ENCODE results near the gene IFNG-AS1.

Gene IFNG-AS1

GRCh38 chr12:67996347-67996746, 7.1 kb downstream of the IFNG-AS1 start:
- DNase-seq: no peak

- no peak for DNase-seq
These were observed 9.1 kb downstream of the IFNG-AS1 start for GRCh38 chr12:67998379-67998778.

DNA sequence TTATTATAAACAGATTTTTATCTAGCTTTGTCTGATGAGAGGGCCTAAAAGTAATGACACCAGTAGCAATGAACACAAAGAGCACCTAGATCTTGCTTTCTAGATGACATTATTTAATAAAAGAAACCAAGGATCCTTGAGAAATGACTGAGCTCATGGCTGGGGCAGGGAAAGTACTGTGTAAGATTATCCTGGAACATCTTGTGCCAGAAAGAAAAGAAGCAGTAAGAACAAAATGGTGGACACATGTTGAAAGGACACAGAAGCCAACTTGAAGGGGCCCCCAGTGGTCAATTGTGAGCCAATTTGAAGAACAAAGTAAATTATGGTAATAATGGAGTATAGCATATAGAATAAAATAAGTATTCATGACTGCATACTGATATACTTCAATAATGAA, 10.0 kb downstream of the IFNG-AS1 start:
- no peak for DNase-seq

DNA sequence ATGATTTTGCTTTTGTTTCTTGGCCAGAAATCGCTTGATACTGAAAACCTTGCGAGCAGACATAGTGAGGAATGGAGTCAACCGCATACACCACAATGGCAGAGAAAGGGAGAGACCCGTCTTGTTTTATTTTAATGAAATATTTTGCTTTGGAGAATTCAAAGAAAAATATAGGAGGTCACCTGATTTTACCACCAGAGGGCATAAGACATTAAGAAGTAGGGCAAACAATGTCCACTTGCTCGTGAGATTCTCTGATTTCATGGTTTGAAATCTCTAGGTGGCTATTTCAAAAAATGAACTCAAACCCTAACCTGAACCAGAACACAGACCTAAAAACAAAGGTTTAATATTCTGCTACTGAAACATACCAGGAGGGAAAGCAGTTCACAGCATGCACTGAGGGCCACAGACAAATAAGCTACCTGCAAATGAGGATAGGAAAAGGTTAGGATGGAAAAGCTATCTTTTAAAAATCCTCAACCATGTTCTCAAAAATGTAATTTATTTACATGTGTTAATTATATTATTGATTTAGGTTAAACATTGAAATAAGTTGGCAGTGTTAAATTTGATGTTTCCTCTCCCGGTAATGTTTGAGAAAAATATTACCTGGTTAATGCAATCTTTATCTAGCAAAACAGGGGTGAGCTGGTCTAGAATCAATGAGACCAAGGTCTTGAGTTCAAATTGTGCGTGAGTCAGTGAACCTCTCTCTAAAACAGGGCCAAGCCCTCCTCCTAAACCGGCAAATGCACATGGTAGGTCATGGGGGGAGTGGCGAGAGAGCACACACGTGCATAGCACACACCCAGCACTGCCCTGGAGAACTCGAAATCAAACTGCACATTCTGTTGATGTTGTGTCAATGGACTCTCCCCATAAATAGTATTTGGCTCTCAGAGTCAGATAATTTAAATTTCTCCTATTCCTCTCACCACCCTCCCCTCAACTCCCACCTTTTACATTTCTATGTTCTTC, 12.5 kb downstream of the IFNG-AS1 start:
- peak; percentile 28 for DNase-seq

- no peak for DNase-seq
These were observed 14.5 kb downstream of the IFNG-AS1 start for GRCh38 chr12:68003777-68004176.

DNA sequence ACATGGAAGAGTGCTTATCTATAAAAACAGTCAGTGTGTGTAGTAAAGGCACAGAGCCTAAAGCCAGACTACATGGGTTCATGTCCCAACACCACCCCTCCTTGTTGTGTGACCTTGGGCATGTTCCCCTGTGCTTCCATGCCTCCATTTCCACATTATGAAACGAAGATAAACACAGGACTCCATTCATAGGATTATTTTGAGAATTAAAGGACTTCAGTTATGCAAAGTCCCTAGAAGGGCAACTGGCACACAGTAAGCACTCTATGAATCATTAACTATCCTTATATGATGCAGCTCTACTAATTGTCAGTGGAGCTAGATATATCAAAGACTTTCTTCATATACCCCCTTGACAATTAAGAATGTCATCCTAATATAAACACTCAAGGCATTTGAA, 17.8 kb downstream of the IFNG-AS1 start:
- no peak for DNase-seq

DNA sequence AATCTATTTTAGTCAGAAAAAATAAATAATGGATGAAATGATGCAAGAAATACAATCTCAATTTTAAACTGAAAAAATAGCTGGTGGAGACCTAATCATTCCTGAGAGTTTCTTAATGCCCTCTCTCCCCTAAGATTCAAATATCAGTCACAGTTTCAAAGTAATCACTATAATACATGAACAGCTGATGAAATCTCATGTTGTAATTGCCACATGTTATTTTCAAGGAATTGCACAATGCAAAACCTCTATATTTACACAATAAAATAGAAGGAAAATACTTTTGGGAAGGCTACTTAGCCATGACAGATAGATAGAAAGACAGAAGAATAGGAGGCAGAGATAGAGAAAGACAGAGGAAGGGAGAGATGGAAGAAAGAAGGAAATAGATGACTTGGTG, 18.2 kb downstream of the IFNG-AS1 start:
- DNase-seq: no peak

DNA sequence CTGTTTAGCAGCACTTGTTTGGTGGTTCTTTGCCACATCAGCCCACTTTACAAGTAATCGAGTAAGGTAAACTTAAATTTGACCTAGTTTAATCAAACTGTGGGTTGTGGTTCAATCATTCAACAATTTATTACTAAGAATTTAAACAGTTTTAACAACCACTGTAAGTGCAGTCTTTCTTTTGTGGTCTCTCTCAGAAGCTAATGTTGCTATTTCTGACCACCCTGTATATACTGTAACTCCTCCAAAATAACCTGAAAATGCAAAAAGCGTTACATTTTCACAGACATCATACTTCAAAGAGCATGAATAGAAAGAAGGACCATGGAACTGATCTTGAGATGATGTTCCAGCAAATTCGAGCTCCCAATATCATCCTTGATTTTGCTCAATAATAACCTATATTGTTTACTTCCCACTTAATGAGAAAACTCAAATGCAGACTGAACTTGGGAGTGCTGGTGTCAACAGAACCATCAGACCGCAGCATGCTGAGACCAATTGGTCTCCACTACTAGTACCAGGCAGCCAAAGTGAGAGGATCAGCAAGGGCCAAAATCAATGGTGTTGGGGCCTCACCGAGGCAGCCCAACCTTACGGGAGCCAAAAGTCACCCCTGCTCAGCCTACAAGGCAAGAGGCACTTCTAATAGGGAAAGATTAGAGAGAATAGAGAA, 22.1 kb downstream of the IFNG-AS1 start:
- no peak for DNase-seq

DNA sequence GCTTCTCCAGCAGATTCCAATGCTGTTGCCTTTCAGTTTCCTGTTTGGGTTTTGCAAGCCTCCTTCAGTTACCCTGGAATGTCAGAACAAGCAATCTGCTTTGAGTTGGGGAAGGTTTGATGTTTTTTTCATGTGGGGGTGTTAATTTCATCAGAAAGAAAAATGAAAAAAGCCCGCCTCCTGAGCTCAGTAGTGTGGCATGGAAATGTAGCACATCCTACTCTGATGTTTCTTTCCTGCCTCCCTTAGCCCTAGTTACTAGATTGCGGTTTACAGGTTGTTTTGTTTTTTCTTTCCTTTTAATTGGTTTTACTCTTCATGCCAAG, 22.6 kb downstream of the IFNG-AS1 start:
- DNase-seq: no peak

GRCh38 chr12:68012712-68013111, 23.5 kb downstream of the IFNG-AS1 start:
- no peak for DNase-seq

GRCh38 chr12:68013181-68013580, 23.9 kb downstream of the IFNG-AS1 start:
- no peak for DNase-seq

- no peak for DNase-seq
These were observed 26.9 kb downstream of the IFNG-AS1 start for GRCh38 chr12:68016136-68016535.

GRCh38 chr12:68018315-68018714, 29.1 kb downstream of the IFNG-AS1 start:
- no peak for DNase-seq

- no peak for DNase-seq
These were observed 30.8 kb downstream of the IFNG-AS1 start for GRCh38 chr12:68020049-68020448.

DNA sequence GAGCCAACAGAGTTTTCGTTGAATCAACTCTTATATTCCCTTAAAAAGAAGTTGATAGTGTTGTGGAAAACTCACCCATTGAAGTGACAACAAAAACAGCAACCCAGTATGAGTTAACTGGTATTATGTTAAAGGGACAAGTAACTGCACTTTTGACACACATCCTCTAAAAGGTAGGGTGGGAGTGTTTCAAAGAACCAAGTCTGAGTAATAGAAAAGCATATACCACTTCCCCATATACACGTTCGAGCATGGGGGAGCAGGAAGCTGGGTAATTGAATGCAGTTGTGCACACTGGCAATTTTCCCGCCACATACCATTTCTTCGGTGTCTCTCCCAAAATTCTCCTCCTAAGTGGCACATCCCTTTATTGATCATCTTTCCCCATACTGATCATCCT, 31.5 kb downstream of the IFNG-AS1 start:
- DNase-seq: no peak

GRCh38 chr12:68028647-68029046, 39.4 kb downstream of the IFNG-AS1 start:
- DNase-seq: no peak

GRCh38 chr12:68030248-68030647, 41.0 kb downstream of the IFNG-AS1 start:
- no peak for DNase-seq

GRCh38 chr12:68031174-68031573, 41.9 kb downstream of the IFNG-AS1 start:
- no peak for DNase-seq

DNA sequence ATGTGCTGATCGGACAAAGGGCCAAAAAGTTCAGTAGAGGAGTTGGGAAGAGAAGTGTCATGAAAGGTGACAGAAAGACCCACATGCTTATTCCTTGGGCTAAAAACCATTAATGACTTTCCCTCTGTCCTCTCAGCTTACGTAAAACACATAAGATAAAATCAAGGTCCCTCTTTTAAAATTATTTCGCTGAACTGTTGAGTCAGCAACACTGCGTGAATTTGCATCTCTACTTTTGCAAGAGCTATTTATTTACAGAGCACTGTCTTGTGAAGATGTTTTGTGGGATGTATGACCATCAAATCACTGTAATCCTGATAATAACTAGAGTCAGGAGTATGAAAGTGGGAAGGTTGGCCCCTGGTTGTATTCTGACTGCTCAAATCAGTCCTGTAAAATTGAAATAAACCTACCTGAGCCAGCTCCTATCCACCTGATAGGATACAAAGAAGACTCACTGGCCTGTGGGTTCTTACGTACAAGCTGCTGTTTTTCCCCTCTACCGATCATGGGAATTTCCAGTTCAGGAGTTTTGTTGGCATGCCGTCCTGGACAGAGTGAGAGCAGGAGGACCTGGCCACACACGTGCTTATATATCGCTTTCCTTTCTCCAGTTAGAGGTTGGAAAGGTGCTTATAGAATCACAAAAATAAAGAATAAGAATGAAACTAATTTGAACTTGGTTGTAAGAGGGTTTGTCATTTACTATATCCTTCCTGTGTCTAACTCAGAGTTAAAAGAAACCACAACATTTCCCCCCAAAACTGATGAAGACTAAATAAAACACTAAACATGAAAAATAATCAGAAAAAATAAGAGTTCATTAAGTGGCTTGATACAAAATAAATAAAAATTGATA, 42.9 kb downstream of the IFNG-AS1 start:
- DNase-seq: no peak

- DNase-seq: no peak
These were observed 45.3 kb downstream of the IFNG-AS1 start for GRCh38 chr12:68034567-68034966.

DNA sequence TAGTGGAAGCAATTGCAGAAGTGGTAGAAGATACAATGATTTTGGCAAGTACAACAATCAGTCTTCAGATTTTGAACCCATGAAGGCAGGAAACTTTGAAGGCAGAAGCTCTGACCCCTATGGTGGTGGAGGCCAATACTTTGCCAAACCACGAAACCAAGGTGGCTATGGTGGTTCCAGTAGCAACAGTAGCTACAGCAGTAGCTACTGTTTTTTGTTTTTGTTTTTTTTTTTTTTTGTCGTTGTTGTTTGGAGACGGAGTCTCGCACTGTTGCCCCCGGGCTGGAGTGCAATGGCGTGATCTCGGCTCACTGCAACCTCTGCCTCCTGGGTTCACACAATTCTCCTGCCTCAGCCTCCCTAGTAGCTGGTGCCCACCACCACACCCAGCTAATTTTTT, 47.4 kb downstream of the IFNG-AS1 start:
- DNase-seq: no peak

GRCh38 chr12:68037616-68038255, 48.5 kb downstream of the IFNG-AS1 start:
- no peak for DNase-seq

- DNase-seq: no peak
These were observed 49.4 kb downstream of the IFNG-AS1 start for GRCh38 chr12:68038650-68039049.
